ENCODE results near the gene POP4.

POP4 gene

DNA sequence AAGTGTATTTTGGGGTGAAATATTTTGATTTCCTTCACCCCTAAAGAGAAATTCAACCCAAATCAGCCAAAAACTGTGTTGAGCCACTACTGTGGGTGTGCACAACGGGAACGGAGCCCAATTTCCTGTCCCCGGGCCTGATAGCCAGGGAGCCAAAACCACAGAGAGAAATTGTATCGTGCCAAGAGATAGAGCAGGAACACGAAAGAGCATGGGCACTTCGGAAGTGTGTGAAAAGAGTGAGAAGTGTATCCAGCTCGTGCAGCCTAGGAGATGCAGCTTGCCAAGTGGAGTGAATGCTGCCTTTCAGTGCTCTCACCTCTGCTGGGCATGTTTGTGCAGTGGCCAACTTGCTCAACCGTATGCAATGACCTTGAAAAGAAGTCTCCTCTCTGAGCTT, 39.8 kb downstream of the POP4 start:
- no peak for DNase-seq
- no peak overlapping the region for H3K4me3 ChIP-seq (ENCODE audit: low read depth, low read length)
- no peaks in the 10 kb centered on the region for H3K9me3 ChIP-seq (ENCODE audit: severe bottlenecking)
- no peaks in the 10 kb centered on the region for H3K27me3 ChIP-seq (ENCODE audit: insufficient read depth, low read depth, severe bottlenecking)
- no peaks in the 10 kb centered on the region for H3K36me3 ChIP-seq
- no peak overlapping the region for H3K27ac ChIP-seq
- TF ChIP-seq, protein P1, sequence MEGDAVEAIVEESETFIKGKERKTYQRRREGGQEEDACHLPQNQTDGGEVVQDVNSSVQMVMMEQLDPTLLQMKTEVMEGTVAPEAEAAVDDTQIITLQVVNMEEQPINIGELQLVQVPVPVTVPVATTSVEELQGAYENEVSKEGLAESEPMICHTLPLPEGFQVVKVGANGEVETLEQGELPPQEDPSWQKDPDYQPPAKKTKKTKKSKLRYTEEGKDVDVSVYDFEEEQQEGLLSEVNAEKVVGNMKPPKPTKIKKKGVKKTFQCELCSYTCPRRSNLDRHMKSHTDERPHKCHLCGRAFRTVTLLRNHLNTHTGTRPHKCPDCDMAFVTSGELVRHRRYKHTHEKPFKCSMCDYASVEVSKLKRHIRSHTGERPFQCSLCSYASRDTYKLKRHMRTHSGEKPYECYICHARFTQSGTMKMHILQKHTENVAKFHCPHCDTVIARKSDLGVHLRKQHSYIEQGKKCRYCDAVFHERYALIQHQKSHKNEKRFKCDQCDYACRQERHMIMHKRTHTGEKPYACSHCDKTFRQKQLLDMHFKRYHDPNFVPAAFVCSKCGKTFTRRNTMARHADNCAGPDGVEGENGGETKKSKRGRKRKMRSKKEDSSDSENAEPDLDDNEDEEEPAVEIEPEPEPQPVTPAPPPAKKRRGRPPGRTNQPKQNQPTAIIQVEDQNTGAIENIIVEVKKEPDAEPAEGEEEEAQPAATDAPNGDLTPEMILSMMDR (IDR thresholded peaks at IDR 0.05; ENCODE audit: low read depth, low read length) = no peak

DNA sequence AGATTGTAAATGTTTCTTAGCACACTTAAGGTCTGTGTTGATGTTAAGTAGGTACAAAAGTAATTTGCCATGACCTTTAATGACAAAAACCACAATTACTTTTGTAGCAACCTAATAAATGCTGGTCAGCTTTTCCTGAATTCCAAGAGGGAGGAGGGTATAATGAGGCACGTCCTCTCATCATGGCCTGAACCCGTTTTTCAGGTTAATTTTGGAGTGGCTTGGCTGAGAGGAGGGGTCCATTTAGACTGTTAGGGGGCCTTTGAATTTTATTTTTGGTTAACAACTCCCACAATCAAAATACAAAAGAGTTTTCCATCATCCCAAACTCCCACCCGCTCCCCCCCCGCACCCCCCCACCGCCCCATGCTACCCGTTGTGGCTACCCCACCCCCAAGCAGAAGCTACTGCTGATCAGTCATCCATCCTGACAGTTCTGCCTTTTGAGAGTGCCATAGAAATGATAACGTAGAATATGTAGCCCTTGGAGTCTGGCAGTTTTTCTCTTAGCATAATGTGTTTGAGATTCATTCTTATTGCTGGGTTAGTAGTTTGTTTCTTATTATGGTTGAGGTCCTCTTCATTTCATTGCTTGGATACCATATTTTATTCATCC, 44.8 kb downstream of the POP4 start:
- Histone ChIP-seq H3K27me3 (ENCODE audit: insufficient read depth, low read depth, severe bottlenecking) (no peaks in the 10 kb centered on the region), H3K9me3 (ENCODE audit: severe bottlenecking) (peaks cover 2% of the 10 kb centered on the region), H3K4me3 (ENCODE audit: low read depth, low read length) (no peak overlapping the region), H3K36me3 (no peaks in the 10 kb centered on the region), H3K27ac (no peak overlapping the region)
- TF ChIP-seq, protein P1 (IDR thresholded peaks at IDR 0.05; ENCODE audit: low read depth, low read length) = no peak
- no peak for DNase-seq

DNA sequence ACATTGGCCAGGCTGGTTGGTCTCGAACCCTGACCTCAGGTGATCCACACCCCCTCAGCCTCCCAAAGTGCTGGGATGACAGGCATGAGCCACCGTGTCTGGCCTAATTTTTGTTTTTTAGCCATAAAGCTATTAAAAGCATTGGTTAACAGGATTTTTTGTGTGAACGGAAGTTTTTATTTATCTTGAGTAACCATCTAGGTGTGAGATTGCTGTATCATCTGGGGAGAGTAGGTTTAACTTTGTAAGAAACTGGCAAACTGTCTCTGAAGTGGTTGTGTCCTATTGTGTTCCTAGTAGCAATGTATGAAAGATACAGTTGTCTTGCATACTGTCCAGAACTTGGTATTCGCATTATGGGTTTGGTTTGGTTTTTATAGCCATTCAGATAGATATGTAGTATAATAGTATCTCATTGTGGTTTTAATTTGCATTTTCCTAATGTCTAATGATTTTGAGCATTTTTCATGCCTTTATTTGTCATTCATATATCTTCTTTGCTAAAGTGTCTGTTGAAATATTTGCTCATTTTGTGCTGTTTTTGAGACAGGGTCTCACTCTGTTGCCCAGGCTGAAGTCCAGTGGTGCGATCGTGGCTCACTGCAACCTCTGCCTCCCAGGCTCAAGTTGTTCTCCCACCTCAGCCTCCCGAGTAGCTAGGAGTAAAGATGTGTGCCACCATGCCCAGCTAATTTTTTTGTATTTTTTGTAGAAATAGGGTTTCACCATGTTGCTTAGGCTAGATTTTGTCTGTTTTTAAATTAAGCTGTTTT, 45.7 kb downstream of the POP4 start:
- Histone ChIP-seq H3K27ac (no peak overlapping the region), H3K4me3 (ENCODE audit: low read depth, low read length) (no peak overlapping the region), H3K27me3 (ENCODE audit: insufficient read depth, low read depth, severe bottlenecking) (no peaks in the 10 kb centered on the region), H3K36me3 (no peaks in the 10 kb centered on the region), H3K9me3 (ENCODE audit: severe bottlenecking) (peaks cover 2% of the 10 kb centered on the region)
- TF ChIP-seq, protein P1 (IDR thresholded peaks at IDR 0.05; ENCODE audit: low read depth, low read length) = no peak
- no peak for DNase-seq

DNA sequence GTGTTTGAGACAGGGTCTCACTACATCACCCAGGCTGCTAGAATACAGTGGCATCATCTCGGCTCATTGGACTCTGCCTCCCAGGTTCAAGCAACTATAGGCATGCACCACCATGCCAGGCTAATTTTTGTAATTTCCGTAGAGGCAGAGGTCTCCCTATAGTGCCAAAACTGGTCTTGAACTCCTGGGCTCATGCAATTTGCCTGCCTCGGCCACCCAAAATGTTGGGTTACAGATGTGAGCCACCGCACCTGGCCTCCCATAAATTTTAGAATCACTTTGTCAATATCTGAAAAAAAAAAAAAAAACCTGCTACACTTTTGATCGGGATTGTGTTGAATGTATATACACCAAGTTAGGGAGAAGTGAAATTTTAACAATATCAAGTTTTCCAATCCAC, 47.3 kb downstream of the POP4 start:
- TF ChIP-seq, protein P1 (IDR thresholded peaks at IDR 0.05; ENCODE audit: low read depth, low read length) = no peak
- Histone ChIP-seq H3K9me3 (ENCODE audit: severe bottlenecking) (peaks cover 2% of the 10 kb centered on the region), H3K27me3 (ENCODE audit: insufficient read depth, low read depth, severe bottlenecking) (no peaks in the 10 kb centered on the region), H3K4me3 (ENCODE audit: low read depth, low read length) (no peak overlapping the region), H3K27ac (no peak overlapping the region), H3K36me3 (no peaks in the 10 kb centered on the region)
- no peak for DNase-seq

DNA sequence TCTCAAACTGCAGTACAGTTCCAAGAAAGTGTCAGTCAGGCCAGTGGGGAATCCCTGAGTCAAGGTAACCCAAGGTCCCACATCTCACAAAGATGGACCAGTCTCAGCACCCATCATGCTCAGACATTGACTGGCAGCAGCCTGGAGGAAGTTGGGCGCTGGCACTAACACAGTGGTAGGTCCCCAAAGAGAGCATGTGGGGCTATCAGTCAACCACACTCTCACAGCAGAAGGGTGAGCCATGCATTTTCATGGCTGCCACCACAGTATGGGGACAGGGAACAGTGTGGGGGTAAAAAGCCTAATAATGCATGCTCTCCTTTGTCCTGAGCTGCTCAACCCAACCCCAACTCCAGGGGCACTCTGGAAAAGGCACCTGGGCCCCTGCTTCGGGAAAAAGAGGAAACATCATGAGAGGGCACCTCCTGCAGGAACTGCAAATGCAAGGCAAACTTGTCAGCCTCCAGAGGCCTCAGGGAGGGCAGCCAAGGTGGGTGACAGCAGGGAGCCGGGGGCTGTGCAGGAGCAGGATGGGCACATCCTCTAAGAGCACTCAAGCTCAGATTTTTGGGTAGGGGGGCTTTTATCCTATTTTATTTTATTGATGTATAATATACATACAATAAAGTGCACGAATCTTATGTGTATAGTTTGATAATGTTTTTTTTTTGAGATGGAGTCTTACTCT, 49.7 kb downstream of the POP4 start:
- Histone ChIP-seq H3K27me3 (ENCODE audit: insufficient read depth, low read depth, severe bottlenecking) (no peaks in the 10 kb centered on the region), H3K4me3 (ENCODE audit: low read depth, low read length) (no peak overlapping the region), H3K9me3 (ENCODE audit: severe bottlenecking) (peaks cover 2% of the 10 kb centered on the region), H3K27ac (no peak overlapping the region), H3K36me3 (no peaks in the 10 kb centered on the region)
- TF ChIP-seq, protein P1 (IDR thresholded peaks at IDR 0.05; ENCODE audit: low read depth, low read length) = no peak
- no peak for DNase-seq

Measured in WERI-Rb-1 (cell line).